ENCODE results near the gene ACER3.
"Not testable (repeated sequence)": the region's sequence is repeated elsewhere in the genome, so short reads cannot be mapped to it uniquely, and the experiment has no call there.

ACER3 gene

DNA sequence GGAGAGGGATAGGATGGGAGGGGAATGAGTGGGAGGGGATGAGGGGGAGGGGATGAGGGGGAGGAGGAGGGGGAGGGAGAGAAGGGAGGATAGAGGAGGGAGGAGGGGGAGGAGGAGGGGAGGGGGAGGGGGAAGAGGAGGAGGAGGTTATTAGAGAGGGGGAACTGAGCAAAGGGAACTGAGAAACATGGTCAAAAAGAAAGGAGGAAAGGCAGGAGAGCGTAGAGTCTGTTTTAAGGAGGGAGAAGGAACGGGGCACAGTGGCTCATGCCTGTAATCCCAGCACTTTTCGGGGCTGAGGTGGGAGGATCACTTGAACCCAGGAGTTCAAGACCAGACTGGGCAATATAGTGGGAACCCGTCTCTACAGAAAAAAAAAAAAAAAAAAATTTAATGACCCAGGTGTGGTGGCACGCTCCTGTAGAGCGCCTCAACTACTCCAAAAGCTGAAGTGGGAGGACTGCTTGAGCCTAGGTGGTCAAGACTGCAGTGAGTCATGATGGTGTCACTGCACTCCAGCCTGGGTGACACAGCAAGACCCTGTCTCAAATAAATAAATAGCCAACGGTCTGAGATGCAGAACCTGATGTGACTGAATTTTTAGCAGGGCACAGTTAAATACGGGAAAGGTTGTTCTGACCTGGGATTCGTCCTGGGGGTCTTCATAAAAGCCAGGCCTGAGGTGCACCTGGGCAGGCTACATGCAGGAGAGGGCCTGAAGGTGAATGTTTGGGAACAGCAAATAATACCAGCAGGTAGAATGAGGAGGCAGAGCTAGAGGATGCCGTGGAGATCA is 177.5 kb downstream of the ACER3 start:
- no peak for DNase-seq

DNA sequence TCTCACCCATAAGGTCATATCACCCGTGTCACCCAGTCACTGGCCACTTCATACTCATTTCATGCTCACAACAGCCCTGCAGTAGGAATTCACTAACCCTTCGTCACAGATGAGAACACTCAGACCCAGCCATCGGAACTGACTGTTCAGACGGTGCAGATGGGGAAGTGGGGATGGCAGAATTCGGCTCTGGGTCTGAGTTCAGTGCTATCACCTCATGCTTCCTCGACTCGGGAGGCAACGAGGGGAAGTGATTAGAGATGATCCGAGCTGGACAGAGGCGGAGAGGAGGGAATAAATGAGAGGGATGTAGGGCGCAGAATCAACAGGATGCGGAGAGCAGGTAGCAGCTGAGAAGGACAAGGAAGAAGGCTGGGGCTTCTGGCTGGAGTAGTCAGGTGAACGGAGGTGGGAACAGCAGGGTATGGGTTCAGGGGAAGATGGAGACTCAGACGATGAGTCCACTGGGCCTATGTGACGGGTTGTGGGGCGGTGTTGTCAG is 178.2 kb downstream of the ACER3 start:
- DNase-seq, result no peak

DNA sequence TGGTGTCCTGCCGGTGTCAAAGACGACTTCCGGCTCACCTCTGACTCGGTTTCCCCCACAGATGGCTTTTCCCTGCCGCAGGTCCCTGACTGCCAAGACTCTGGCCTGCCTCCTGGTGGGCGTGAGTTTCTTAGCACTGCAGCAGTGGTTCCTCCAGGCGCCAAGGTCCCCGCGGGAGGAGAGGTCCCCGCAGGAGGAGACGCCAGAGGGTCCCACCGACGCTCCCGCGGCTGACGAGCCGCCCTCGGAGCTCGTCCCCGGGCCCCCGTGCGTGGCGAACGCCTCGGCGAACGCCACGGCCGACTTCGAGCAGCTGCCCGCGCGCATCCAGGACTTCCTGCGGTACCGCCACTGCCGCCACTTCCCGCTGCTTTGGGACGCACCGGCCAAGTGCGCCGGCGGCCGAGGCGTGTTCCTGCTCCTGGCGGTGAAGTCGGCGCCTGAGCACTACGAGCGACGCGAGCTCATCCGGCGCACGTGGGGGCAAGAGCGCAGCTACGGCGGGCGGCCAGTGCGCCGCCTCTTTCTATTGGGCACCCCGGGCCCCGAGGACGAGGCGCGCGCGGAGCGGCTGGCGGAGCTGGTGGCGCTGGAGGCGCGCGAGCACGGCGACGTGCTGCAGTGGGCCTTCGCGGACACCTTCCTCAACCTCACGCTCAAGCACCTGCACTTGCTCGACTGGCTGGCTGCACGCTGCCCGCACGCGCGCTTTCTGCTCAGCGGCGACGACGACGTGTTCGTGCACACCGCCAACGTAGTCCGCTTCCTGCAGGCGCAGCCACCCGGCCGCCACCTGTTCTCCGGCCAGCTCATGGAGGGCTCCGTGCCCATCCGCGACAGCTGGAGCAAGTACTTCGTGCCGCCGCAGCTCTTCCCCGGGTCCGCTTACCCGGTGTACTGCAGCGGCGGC is 179.0 kb downstream of the ACER3 start:
- DNase-seq, result peak in 4 of 56 donors; percentile 7 to 36 (median 21)

DNA sequence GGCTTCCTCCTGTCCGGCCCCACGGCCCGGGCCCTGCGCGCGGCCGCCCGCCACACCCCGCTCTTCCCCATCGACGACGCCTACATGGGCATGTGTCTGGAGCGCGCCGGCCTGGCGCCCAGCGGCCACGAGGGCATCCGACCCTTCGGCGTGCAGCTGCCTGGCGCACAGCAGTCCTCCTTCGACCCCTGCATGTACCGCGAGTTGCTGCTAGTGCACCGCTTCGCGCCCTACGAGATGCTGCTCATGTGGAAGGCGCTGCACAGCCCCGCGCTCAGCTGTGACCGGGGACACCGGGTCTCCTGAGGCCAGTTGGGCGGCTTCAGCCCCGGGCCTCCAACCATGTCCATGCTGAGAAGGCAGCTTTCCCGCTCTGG is 179.7 kb downstream of the ACER3 start:
- no peak for DNase-seq

DNA sequence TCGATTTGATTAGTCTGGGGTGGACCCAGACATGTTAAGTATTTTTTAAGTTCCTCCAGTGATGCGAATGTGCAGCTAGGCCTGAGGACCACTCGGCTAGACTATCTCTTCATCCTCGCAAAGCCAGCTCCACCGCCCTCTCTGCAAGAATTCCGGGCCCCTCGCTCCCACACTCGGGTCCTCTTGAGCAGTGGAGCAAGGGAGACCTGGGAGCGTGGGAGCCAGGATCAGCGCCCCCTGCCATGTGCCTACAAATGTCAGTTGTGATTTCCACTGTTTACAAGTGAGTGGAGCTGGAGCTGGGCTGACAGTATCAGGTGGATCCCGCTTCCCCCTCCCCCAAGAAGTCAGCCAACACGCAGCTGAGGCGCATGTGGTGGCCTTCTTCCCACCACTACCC is 180.2 kb downstream of the ACER3 start:
- no peak for DNase-seq

DNA sequence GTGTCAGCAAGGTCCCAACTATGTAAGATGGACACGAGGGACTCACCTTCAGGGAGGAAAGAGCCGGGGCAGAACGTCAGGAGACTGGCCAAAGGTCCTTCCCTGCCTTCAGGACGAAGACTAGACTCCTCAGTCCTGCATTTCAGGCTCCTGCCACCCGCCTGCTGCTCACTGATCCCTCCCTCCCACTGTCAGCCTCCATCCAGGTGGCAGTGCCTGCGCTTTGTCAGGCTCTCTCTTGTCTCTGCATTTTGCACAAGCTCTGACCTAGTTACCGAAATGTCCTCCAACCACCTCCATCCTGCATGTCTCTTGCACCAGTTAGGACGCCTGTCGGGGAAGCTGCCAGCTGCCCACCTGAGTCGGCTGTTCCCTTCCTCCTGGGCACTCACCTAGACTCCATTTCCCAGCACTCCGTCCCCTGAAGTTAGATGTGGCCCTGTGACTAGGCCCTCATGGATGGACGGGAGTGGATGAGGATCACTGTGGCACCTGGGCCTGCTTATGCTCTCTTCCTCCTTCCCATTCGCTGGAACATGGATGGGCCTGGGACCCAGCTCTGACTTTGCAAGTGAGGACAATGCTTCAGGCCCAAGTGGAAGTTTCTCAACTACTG is 181.5 kb downstream of the ACER3 start:
- DNase-seq, result no peak

DNA sequence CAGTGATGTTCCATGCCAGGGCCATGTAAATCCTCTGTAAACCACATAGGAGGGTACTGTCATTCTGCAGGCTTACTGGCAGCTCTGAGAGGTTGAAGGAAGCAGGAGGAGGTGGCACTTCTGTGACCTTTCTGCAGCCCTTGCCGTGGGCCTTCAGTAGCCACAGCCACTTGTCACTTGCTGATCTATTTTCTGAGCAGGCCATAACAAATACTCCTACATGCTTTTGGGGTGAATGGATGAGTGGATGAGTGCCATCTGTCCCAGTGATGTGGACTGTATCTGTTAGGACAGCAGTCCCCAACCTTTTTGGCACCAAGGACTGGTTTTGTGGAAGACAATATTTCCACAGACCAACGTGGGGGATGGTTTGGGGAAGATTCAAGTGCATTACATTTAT is 183.6 kb downstream of the ACER3 start:
- no peak for DNase-seq

DNA sequence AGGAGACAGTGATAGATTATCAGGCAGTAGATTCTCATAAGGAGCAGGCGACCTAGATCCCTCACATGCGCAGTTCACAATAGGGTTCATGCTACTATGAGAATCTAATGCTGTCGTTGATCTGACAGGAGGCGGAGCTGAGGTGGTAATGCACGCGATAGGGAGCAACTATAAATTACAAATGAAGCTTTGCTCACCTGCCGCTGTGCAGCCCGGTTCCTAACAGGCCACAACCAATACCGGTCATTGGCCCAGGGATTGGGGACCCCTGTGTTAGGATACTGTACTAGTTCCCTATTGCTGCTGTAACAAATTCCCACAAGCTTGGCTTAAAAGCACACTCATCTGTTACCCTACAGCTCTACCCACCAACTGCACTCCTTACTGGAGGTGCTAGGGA is 184.2 kb downstream of the ACER3 start:
- no peak for DNase-seq

DNA sequence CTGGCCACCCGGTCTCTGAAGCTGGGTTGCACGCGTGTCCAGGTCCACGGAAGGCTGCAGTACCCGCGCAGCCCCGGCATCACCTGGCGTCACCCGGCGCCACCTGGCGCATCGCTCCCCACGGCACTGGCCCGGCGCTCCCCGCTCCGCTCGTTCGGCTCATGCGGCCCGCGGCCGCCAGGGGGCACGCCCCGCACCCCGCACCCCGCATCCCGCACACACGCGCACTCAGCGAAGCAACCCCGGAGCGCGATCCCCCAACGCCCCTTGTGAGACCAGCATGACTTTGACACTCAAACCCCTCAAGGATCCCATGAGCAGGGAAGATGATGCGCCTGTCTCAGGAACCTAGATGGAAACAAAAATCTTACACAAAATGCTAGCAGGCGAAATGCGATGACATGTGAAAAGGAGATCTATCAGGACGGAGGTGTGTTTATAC is 185.4 kb downstream of the ACER3 start:
- peak in 12 of 56 donors; percentile 6 to 41 (median 16) for DNase-seq

DNA sequence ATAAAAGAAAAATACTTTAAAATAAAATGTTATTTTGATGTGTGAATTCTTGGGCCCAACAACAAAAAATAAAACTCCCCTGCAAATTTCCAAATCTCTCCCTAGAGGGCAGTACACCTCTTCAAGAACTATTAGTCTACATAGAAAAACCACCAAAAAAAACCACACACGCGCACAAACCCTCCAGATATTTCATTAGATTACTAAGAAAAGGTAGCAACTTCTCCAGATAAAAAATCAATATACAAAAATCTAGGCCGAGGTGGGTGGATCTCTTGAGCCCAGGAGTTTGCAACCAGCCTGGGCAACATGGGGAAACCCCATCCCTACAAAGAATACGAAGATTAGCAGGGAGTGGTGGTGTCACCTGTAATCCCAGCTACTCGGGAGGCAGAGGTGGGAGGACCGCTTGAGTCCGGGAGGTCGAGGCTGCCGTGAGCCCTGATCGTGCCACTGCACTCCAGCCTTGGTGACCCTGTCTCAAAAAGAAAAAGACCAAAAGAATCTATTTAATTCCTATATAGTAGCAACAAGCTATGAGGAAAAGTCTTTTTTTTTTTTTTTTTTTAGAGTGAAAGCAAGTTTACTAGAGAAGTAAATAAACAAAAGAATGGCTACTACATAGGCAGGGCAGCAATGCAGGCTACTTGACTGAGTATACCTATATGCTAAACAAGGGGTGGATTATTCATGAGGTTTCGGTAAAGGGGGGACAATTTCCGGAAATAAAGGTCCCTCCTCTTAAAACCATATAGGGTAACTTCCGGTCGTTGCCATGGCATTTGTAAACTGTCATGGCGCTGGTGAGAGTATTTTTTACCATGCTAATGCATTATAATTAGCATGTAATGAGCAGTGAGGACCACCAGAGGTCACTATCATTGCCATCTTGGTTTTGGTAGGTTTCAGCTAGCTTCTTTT is 186.5 kb downstream of the ACER3 start:
- DNase-seq, result peak in 45 of 56 donors; percentile 11 to 88 (median 56)

DNA sequence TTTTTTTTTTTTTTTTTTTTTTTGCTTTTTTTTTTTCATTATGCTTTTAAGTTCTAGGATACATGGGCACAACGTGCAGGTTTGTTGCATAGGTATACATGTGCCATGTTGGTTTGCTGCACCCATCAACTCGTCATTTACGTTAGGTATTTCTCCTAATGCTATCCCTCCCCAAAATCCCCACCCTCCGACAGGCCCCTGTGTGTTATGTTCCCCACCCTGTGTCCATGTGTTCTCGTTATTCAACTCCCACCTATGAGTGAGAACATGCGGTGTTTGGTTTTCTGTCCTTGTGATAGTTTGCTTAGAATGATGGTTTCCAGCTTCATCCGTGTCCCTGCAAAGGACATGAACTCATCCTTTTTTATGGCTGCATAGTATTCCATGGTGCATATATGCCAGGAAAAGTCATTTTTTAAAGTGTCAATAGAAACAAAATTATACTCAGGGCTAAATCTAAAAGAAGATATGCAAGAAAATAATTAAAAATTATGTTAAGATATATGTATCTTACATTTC is 187.3 kb downstream of the ACER3 start:
- DNase-seq, result not testable (repeated sequence)

DNA sequence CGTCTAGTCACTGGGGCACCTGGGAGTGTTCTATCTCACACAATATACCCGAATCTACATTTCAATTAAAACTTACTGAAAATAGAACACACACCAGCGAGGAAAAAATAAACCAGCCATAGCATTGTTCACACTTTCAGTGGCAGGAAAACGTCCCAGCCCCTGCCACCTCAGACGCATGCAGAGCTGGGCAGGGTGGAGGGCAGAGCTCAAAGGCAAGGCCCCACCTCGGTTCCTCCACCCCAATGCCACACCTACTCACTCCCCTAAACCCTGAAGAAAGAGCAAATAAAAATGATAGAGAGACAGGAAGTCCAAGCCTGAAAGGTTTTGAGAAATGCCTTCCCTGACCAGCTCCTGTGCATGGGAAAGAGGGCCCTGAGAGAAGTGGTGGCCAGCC is 188.3 kb downstream of the ACER3 start:
- no peak for DNase-seq

DNA sequence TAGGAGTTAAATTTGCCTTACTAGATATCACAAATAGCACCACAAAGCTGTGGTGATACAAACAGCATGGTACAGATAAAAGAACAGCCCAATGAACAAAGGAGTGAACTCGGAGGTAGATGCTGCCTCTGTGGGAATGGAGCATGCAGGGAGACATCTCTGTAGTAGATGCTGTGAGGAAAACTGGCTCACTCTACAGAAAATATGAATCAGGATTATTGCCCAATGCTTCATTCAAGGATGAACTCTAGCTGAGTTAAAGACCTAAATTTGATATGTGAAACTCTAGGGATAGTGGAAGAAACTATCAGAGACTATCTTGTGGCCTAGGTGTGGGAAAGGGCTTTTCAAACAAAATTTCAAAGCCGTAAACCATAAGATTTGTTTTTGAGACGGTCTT is 190.8 kb downstream of the ACER3 start:
- DNase-seq, result no peak

DNA sequence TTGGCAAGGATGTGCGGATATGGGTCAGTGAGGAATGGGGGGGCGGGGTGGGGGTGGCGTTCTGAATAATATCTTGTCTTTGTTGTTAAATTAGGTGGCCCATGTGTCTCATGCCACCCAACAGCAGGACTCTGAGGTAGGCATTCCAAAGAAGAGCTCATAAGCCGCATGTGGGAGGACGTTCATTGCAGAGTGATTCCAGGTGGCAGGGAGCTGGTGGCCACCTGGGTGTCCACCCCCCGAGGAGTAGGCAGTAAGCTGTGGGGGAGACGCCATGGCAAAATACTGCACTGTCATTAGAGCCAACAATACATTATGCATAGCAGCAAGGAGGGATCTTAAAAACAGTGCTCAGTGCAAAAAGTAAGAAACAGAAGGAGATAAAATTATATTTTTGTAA is 191.8 kb downstream of the ACER3 start:
- no peak for DNase-seq

DNA sequence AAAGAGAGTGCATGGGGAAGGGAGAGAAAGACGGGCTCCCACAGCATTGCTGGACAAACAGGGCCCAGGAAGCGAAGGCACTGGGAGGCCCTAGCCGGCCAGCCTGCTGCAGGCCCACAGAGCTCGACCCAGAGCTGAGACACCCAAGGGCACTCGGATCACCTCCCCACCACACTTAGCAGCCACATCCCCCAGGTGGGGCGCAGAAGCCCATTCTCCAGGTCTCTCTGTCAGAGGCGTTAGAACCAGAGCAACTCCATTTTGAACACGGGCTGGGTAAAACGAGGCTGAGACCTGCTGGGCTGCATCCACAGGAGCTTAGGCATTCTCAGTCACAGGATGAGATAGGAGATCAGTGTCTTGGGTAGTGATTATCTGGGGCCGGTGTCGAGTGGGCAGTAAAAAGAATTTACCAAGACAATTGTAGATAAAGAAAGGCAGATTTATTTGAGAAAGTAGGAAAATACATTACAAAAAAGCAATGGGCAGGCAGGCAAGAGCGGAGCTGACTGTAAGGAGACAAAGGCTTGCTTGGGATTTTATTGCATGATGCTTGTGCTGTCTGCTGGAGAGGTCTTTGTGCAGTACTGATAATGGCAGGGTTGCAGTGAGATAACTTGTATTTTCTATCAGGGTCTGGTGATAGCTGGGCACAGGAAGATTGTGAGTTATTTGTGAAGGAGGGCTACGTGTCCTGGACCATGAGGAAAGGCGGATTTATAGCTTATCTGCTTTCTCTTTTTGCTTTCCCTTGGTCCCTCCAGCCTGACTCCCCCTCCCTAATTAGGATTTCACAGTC is 192.7 kb downstream of the ACER3 start:
- DNase-seq, result no peak

DNA sequence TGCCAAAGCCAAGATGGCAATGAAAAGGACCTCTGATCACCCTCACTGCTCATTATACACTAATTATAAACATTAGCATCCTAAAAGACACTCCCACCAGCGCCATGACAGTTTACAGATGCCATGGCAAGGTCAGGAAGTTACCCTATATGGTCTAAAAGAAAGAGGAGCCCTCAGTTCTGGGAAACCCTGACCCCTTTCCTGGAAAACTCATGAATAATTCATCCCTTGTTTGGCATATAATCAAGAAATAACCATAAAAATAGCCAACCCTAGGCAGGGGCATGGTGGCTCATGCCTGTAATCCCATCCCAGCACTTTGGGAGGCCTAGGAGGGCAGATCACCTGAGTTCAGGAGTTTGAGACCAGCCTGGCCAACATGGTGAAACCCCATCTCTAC is 193.4 kb downstream of the ACER3 start:
- DNase-seq, result no peak

DNA sequence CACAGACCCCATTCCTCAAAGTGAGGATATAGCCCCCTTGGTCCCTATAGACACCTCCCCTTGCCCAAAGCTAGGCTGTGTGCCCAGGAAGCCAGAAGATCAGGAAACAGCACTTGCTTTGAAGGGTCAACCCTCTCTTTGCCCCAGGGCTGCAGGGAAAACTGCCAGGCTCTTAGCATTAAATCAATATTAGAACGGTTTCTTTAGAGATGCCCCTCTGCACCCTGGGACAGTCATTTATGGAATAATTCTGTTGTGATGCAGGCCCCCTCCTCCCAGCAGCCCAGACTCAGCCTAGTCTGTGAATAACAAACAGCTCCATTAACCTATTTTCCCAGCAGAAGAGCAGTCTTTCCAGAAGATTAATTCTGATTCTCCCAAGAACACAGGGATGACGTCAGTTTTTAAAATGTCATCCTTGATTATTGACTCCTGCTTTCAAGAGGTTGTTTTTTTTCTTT is 194.4 kb downstream of the ACER3 start:
- no peak for DNase-seq

DNA sequence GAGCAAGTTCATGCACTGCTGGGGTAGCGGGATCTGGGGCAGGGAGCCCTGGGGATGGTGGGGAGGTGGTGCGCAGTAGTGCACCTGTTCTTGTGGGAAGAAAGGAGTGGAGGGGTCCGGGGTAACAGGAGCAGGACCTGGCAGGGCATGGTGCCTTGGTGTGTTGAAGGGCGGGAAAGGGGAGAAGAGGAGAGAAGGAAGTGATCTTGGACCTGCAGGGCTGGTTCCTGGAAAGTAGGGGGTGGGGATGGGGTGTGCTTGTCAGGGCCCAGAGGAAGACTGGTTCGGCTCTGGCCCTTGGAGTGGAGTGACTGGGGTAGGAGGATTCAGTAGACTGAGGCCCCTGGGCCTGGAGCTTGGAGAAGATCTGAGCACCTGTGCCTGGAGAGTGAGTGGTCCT is 195.2 kb downstream of the ACER3 start:
- no peak for DNase-seq

DNA sequence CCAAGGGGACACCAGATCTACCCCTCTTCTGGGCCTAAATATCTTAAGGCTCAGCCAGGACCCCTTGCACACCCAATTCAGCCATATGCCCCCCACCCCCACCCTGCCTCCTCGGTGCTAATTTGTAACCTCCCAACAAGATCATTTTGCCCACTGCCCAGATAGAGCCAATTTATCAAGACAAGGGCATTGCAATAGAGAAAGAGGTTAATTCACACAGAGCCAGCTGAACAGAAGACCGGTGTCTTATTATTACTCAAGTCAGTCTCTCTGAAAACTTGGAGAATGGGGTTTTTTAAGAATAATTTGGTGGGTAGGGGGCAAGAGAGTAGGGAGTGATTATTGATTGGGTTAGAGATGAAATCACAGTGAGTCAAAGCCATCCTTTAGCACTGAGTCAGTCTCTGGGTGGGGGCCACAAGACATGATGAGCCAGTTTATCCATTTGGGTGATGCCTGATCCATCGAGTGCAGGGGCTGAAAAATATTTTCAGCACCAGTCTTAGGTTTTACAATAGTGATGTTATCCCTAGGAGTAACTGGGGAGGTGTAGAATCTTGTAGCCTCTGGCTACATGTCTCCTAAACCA is 196.2 kb downstream of the ACER3 start:
- DNase-seq, result no peak

All from nucleus accumbens (tissue), 56 donors.